ENCODE data around the gene PYGB.

- TF ChIP-seq, protein P1, sequence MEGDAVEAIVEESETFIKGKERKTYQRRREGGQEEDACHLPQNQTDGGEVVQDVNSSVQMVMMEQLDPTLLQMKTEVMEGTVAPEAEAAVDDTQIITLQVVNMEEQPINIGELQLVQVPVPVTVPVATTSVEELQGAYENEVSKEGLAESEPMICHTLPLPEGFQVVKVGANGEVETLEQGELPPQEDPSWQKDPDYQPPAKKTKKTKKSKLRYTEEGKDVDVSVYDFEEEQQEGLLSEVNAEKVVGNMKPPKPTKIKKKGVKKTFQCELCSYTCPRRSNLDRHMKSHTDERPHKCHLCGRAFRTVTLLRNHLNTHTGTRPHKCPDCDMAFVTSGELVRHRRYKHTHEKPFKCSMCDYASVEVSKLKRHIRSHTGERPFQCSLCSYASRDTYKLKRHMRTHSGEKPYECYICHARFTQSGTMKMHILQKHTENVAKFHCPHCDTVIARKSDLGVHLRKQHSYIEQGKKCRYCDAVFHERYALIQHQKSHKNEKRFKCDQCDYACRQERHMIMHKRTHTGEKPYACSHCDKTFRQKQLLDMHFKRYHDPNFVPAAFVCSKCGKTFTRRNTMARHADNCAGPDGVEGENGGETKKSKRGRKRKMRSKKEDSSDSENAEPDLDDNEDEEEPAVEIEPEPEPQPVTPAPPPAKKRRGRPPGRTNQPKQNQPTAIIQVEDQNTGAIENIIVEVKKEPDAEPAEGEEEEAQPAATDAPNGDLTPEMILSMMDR (IDR thresholded peaks at IDR 0.05): no peak
- no peak for TF ChIP-seq POLR2A (IDR thresholded peaks at IDR 0.05)
Measured at GRCh38 chr20:25308083-25308491, 60.2 kb downstream of the PYGB start.

All from prostate gland (tissue), 2 donors.